ENCODE results near the gene SLC38A2.

SLC38A2 gene

GRCh38 chr12:46378530-46378929 is 6.0 kb upstream of the SLC38A2 start:
- no peak overlapping the region for H2AFZ ChIP-seq (ENCODE audit: low read depth, low read length, severe bottlenecking)

GRCh38 chr12:46377678-46378077 is 5.1 kb upstream of the SLC38A2 start:
- H3K27ac ChIP-seq (ENCODE audit: low read depth, low read length), result no peak overlapping the region
- no peaks in the 10 kb centered on the region for H3K79me2 ChIP-seq (ENCODE audit: insufficient read depth, low read length)
- TF ChIP-seq EZH2phosphoT487 (conservative IDR thresholded peaks at IDR 0.05; ENCODE audit: low read length) (no peak), CTCF (IDR thresholded peaks at IDR 0.05; ENCODE audit: insufficient read depth, low read length, poor library complexity, severe bottlenecking) (no peak)
- no peak overlapping the region for H2AFZ ChIP-seq (ENCODE audit: low read depth, low read length, severe bottlenecking)
- no peak overlapping the region for H3K4me3 ChIP-seq (ENCODE audit: insufficient read depth, low read length, poor library complexity, severe bottlenecking)
- H4K20me1 ChIP-seq (ENCODE audit: low read depth, low read length), result no peaks in the 10 kb centered on the region
- no peaks in the 10 kb centered on the region for H3K36me3 ChIP-seq (ENCODE audit: low read length)
- H3K4me2 ChIP-seq (ENCODE audit: low read depth, low read length, poor library complexity, severe bottlenecking), result no peak overlapping the region
- no peaks in the 10 kb centered on the region for H3K9me2 ChIP-seq (replicated peaks; ENCODE audit: insufficient read depth, low read length)
- 0 out of 2 replicates have a peak, but pooled peaks cover 6% of the 10 kb centered on the region for H3F3A ChIP-seq (ENCODE audit: insufficient read depth)
- no peaks in the 10 kb centered on the region for H3K9me3 ChIP-seq (ENCODE audit: insufficient read depth, low read length)
- no peak overlapping the region for H3K9ac ChIP-seq (ENCODE audit: low read length)
- no peaks in the 10 kb centered on the region for H3K27me3 ChIP-seq (ENCODE audit: low read length)

More at GRCh38 chr12:46378530-46378929, 6.0 kb upstream of the SLC38A2 start:
- Histone ChIP-seq H3K9ac (ENCODE audit: low read length) (no peak overlapping the region), H3K36me3 (ENCODE audit: low read length) (no peaks in the 10 kb centered on the region), H3K27me3 (ENCODE audit: low read length) (no peaks in the 10 kb centered on the region), H4K20me1 (ENCODE audit: low read depth, low read length) (no peaks in the 10 kb centered on the region), H3K9me3 (ENCODE audit: insufficient read depth, low read length) (no peaks in the 10 kb centered on the region), H3K4me3 (ENCODE audit: insufficient read depth, low read length, poor library complexity, severe bottlenecking) (no peak overlapping the region), H3F3A (ENCODE audit: insufficient read depth) (0 out of 2 replicates have a peak, but pooled peaks cover 6% of the 10 kb centered on the region), H3K4me2 (ENCODE audit: low read depth, low read length, poor library complexity, severe bottlenecking) (no peak overlapping the region), H3K79me2 (ENCODE audit: insufficient read depth, low read length) (no peaks in the 10 kb centered on the region), H3K9me2 (replicated peaks; ENCODE audit: insufficient read depth, low read length) (no peaks in the 10 kb centered on the region), H3K27ac (ENCODE audit: low read depth, low read length) (no peak overlapping the region)
- no peak for TF ChIP-seq EZH2phosphoT487 (conservative IDR thresholded peaks at IDR 0.05; ENCODE audit: low read length)
- TF ChIP-seq CTCF (IDR thresholded peaks at IDR 0.05; ENCODE audit: insufficient read depth, low read length, poor library complexity, severe bottlenecking), result no peak

- Histone ChIP-seq H3K9me2 (replicated peaks; ENCODE audit: insufficient read depth, low read length) (no peaks in the 10 kb centered on the region), H4K20me1 (ENCODE audit: low read depth, low read length) (no peaks in the 10 kb centered on the region), H3F3A (ENCODE audit: insufficient read depth) (no peaks in the 10 kb centered on the region), H3K4me2 (ENCODE audit: low read depth, low read length, poor library complexity, severe bottlenecking) (no peak overlapping the region), H2AFZ (ENCODE audit: low read depth, low read length, severe bottlenecking) (no peak overlapping the region), H3K79me2 (ENCODE audit: insufficient read depth, low read length) (no peaks in the 10 kb centered on the region), H3K36me3 (ENCODE audit: low read length) (no peaks in the 10 kb centered on the region), H3K9ac (ENCODE audit: low read length) (no peak overlapping the region), H3K27me3 (ENCODE audit: low read length) (no peaks in the 10 kb centered on the region), H3K9me3 (ENCODE audit: insufficient read depth, low read length) (no peaks in the 10 kb centered on the region), H3K4me3 (ENCODE audit: insufficient read depth, low read length, poor library complexity, severe bottlenecking) (no peak overlapping the region), H3K27ac (ENCODE audit: low read depth, low read length) (no peak overlapping the region)
- TF ChIP-seq EZH2phosphoT487 (conservative IDR thresholded peaks at IDR 0.05; ENCODE audit: low read length) (no peak), CTCF (IDR thresholded peaks at IDR 0.05; ENCODE audit: insufficient read depth, low read length, poor library complexity, severe bottlenecking) (no peak)
Measured at GRCh38 chr12:46376579-46376978, 4.0 kb upstream of the SLC38A2 start.

All from SU-DHL-6 (cell line).